Neural progenitor cell (in vitro differentiated cells): Measurements from ENCODE around the gene MYO7B.

Experiments
- EZH2 ChIP-seq: fragments of 200-600 bp; sonication (generic); IDR thresholded peaks from 2 replicates; pipeline ENCODE4 v1.6.1; 2017; ENCODE audit warnings: antibody characterized with exemption, mild to moderate bottlenecking, moderate library complexity
- EZH2phosphoT487 ChIP-seq: fragments of 200-600 bp; sonication (generic); IDR thresholded peaks from 2 replicates; pipeline ENCODE4 v1.6.1; 2017; ENCODE audit warnings: antibody characterized with exemption
- TF ChIP-seq, protein P1 (sequence below): fragments of 200-600 bp; sonication (generic); IDR thresholded peaks from 2 replicates; pipeline ENCODE4 v1.5.1; 2017; ENCODE audit warnings: antibody characterized with exemption, mild to moderate bottlenecking

- TF ChIP-seq, protein P1, sequence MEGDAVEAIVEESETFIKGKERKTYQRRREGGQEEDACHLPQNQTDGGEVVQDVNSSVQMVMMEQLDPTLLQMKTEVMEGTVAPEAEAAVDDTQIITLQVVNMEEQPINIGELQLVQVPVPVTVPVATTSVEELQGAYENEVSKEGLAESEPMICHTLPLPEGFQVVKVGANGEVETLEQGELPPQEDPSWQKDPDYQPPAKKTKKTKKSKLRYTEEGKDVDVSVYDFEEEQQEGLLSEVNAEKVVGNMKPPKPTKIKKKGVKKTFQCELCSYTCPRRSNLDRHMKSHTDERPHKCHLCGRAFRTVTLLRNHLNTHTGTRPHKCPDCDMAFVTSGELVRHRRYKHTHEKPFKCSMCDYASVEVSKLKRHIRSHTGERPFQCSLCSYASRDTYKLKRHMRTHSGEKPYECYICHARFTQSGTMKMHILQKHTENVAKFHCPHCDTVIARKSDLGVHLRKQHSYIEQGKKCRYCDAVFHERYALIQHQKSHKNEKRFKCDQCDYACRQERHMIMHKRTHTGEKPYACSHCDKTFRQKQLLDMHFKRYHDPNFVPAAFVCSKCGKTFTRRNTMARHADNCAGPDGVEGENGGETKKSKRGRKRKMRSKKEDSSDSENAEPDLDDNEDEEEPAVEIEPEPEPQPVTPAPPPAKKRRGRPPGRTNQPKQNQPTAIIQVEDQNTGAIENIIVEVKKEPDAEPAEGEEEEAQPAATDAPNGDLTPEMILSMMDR: no peak
- no peak for TF ChIP-seq EZH2
- no peak for TF ChIP-seq EZH2phosphoT487
These were observed 90.7 kb downstream of the MYO7B start for GRCh38 chr2:127626175-127626574.
